Mucosa of descending colon (tissue), 3 donors: ENCODE data around the gene CISD3. TPM values are rescaled to one million over a fixed set of nuclear protein-coding genes. Genes with fewer than 3 reads are reported as not detected.

Source experiments
- ATAC-seq: fragments of 200-7000 bp; cut with Tn5 transposase; one replicate; pipeline ENCODE4 v1.9.1; 2020; ENCODE audit warnings: mild to moderate bottlenecking, moderate library complexity
- DNase-seq, 3 donors: peaks; one replicate each; pipeline ENCODE4 v3.0.0-alpha.2; 2020
- H3K36me3 ChIP-seq: fragments of 200-600 bp; one replicate; pipeline ENCODE4 v1.8.0; 2021; ENCODE audit warnings: low read depth, mild to moderate bottlenecking
- H3K4me1 ChIP-seq: fragments of 200-600 bp; one replicate; pipeline ENCODE4 v1.8.0; 2021; ENCODE audit warnings: low read depth, mild to moderate bottlenecking
- H3K4me3 ChIP-seq: fragments of 200-600 bp; one replicate; pipeline ENCODE4 v1.8.0; 2021; ENCODE audit warnings: mild to moderate bottlenecking
- H3K9me3 ChIP-seq: fragments of 200-600 bp; one replicate; pipeline ENCODE4 v1.8.0; 2021; ENCODE audit warnings: mild to moderate bottlenecking
- intact Hi-C, 2 donors: fragments of 100-400 bp; cut with DNase I in 1 of 2; cut with micrococcal nuclease in 1 of 2; formaldehyde crosslinking; loops; one replicate each; pipeline versions ENCODE4 v1.11.0 to v1.11.1; 2022; cut with DNase I, micrococcal nuclease
- total RNA-seq, 3 donors: library from RNA; stranded (reverse); fragmentation: NEBNext Ultra II Directional in 2 of 3; extraction: Animal tissue kit (Norgen Biotek cat#: 25700) in 2 of 3; gene quantifications; one replicate each; pipeline versions ENCODE4 v1.2.1 to v1.2.4, GENCODE V29; 2021 to 2023
- TF ChIP-seq, protein P1 (sequence below): fragments of 200-600 bp; IDR thresholded peaks from one replicate; pipeline ENCODE4 v1.8.0; 2022; ENCODE audit warnings: antibody characterized with exemption, mild to moderate bottlenecking
- donor health status: DM: no; HTN: no; CAD: no; lungs with moderate emphysema.
- donor health status: DM: no; HTN: no; CAD: no.
- donor health status: DM: no; HTN: yes; CAD: no.

The CISD3 gene
- total RNA-seq, 3 donors from 2014 or later, result 60.8 to 101 (median 91.8) TPM

DNA sequence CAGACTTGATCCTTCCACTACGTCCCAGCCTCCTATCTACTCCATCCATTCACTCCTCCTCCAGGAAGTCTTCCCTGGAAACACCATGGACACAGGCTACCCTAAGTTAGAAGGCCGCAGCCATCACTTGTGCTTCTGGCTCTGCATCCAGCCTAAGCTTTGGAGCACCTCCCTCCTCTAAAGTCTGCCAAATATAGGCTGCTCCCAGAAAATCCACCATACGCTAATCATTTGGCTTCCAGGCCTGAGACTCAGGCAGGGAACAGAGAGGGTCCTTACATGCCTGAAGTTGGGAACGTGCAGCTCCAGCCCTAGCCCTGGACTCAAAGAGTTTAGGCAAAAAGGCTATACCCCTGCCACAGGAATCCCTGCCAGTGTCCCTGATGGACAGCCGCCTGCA lies 11.3 kb downstream of the CISD3 start:
- Histone ChIP-seq H3K4me1 (peaks cover 32% of the 10 kb centered on the region), H3K36me3 (no peaks in the 10 kb centered on the region), H3K4me3 (no peak overlapping the region), H3K9me3 (no peaks in the 10 kb centered on the region)
- intact Hi-C loops, result no loop called here
- ATAC-seq, result no peak
- no peak for DNase-seq
- TF ChIP-seq, protein P1, sequence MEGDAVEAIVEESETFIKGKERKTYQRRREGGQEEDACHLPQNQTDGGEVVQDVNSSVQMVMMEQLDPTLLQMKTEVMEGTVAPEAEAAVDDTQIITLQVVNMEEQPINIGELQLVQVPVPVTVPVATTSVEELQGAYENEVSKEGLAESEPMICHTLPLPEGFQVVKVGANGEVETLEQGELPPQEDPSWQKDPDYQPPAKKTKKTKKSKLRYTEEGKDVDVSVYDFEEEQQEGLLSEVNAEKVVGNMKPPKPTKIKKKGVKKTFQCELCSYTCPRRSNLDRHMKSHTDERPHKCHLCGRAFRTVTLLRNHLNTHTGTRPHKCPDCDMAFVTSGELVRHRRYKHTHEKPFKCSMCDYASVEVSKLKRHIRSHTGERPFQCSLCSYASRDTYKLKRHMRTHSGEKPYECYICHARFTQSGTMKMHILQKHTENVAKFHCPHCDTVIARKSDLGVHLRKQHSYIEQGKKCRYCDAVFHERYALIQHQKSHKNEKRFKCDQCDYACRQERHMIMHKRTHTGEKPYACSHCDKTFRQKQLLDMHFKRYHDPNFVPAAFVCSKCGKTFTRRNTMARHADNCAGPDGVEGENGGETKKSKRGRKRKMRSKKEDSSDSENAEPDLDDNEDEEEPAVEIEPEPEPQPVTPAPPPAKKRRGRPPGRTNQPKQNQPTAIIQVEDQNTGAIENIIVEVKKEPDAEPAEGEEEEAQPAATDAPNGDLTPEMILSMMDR, result no peak

DNA sequence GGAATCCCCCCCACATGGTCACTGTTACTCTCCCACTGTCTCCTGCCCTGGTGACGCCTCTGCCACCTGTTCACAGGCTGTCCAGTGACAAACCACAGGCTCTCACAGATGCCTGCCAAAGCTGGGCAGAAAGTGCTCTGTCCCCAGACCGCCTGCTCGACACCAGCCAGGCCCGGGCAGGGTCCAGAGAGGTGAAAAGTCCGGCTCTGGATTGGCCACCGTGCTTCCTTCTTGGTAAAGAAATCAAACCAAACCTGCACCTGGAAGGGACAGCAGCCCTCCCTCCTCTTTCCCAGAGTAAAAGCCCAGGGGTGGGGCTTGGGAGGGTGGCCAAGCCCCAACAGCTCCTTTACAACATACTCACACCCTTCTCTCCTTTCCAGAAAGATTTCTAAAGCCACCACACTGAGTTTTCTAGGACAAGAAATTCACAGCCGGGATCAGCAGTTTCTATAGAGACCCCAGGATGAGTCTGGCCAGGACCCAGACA lies 11.8 kb downstream of the CISD3 start:
- intact Hi-C loops, result no loop called here
- TF ChIP-seq, protein P1, result no peak
- DNase-seq (peak; percentile 78 to 83 (median 82)), ATAC-seq (peak; percentile 85)
- H3K36me3 ChIP-seq, result no peaks in the 10 kb centered on the region
- H3K9me3 ChIP-seq, result no peaks in the 10 kb centered on the region
- H3K4me1 ChIP-seq, result peaks cover 36% of the 10 kb centered on the region
- no peak overlapping the region for H3K4me3 ChIP-seq

DNA sequence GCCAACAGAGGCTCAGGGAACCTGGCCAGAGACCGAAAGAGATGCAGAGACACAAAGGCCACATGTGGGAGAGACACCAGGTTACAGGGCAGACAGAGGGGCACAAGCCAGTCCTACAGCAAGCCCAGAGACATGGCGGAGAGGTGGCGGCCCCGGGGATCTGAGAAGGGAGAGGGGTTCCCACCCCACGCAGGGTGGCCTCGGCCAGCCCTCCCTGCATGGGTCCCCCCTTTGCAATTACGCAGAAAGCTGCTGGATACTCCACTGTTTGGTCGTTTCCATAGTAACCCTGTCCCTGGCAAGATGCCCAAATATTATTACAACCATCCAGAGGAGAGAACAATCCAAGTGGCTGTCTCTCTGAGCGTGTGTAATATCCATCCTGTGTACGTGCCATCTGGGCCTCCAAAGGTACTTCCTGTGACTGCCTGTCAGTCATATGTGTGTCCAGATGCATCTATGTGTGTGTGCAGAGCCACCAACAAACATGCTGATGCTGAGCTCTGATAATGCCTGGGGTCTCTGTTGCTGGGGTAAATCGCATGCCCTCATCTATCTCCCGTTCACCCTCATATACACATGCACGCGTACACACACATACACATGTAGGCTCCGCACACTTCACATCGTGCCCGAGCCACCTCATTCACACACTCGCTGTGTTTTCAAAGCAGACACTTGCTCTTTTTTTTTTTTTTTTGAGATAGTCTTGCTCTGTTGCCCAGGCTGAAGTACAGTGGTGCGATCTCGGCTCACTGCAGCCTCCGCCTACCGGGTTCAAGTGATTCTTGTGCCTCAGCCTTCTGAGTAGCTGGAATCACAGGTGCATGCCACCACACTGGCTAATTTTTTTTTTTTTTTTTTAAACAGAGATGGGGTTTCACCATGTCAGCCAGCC lies 12.5 kb downstream of the CISD3 start:
- peak; percentile 79 for ATAC-seq
- DNase-seq, result peak in 1 of 3 donors; percentile 83
- Histone ChIP-seq H3K4me1 (peaks cover 43% of the 10 kb centered on the region), H3K9me3 (no peaks in the 10 kb centered on the region), H3K36me3 (no peaks in the 10 kb centered on the region), H3K4me3 (no peak overlapping the region)
- intact Hi-C loops, result no loop called here
- TF ChIP-seq, protein P1, result no peak

DNA sequence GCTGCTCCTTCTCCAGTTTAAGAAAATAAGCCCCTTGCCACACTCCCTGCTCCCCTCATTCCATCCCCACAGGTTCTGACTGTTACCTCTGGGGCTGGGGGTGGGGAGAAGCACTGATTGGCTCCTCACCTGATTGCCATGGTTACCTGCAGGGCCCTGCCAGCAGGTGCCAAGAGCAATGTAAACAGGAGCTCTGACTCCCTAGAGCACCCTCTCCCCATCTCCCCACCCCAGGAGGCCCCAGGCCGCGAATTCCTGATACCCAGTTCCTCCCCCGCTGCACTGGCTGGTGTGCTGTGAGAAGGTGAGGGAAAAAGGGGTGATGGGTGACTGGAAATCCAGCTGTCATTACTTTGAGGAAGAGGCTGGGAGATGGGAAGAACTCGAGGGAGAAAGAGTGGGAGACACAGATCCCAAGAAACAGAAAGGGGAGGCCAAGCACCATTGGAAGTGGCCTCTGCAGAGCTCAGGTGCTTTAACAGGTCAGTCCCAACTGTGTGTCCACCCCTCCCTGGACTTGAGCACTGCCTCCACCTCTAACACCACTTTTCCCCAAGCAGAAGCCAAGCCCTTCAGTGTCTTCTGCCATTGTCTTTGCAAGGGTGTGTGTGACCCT lies 13.5 kb downstream of the CISD3 start:
- no peaks in the 10 kb centered on the region for H3K9me3 ChIP-seq
- TF ChIP-seq, protein P1, result no peak
- H3K4me3 ChIP-seq, result no peak overlapping the region
- peak in 1 of 3 donors; percentile 27 for DNase-seq
- intact Hi-C loops, result no loop called here
- ATAC-seq, result no peak
- H3K36me3 ChIP-seq, result no peaks in the 10 kb centered on the region
- peaks cover 49% of the 10 kb centered on the region for H3K4me1 ChIP-seq

DNA sequence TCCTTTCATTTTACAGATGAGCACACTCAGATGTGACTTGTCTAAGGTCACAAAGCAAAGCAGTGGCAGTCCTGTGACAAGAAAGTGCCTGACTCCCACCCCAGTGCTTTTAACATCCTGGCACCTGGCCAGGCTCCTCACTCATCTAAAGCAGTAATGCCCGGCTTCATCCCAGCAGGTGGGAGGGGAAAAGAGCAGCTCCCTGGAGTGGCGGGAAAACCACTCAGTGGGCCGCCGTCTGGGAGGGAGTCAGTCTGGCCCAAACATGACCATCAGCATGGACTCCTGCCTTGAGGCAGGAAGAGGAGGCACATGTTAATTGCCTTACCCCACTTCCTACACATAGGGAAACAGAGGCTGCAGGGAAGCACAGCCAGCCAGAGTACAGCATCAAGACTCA lies 15.4 kb downstream of the CISD3 start:
- Histone ChIP-seq H3K9me3 (no peaks in the 10 kb centered on the region), H3K4me3 (no peak overlapping the region), H3K4me1 (peaks cover 51% of the 10 kb centered on the region), H3K36me3 (no peaks in the 10 kb centered on the region)
- intact Hi-C loops, result no loop called here
- ATAC-seq (no peak), DNase-seq (no peak)
- TF ChIP-seq, protein P1, result no peak
